ENCODE results near the gene OR13C4. TPM values are rescaled to one million over a fixed set of nuclear protein-coding genes. Genes with fewer than 3 reads are reported as not detected.
"Not testable (repeated sequence)": the region's sequence is repeated elsewhere in the genome, so short reads cannot be mapped to it uniquely, and the experiment has no call there.

The OR13C4 gene
- total RNA-seq, 1 donor from 2014 or later: not detected

DNA sequence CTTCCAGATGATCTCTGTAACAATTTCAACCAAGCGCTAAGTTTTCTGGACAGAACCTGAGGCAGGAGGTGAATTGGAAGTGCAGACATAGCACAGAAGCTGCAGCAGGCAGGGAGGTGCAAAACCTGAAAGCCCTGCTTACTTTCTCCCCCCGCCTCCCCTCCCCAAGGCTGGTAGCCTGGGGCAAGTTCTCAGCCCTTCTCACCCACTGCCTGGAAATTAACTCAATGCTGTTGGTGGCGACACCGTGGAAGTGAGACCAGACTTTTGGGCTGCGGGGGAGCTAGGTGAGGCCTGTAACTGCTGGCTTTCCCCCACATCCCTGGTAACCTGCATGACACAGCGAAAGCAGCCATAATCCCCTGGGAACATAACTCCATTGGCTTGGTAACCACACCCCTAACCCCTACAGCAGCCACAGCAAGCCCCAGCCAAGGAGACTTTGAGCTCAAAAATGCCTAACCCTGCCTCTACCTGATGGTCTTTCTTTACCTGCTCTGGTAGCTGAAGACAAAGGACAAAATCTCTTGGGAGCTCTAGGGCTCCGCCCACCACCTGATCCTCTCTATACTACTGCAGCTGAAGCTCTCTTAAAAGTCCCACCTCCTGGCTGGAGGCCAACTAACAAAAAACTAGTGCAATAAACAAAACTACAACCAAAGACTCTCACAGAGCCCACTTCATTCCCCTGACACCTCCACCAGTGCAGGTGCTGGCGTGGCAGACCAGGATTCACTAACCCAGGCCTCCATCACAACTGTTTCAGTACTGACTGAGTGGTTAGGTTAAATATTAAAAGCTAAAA lies 30.0 kb upstream of the OR13C4 start:
- FAIRE-seq: no peak
- TF ChIP-seq, protein P1, sequence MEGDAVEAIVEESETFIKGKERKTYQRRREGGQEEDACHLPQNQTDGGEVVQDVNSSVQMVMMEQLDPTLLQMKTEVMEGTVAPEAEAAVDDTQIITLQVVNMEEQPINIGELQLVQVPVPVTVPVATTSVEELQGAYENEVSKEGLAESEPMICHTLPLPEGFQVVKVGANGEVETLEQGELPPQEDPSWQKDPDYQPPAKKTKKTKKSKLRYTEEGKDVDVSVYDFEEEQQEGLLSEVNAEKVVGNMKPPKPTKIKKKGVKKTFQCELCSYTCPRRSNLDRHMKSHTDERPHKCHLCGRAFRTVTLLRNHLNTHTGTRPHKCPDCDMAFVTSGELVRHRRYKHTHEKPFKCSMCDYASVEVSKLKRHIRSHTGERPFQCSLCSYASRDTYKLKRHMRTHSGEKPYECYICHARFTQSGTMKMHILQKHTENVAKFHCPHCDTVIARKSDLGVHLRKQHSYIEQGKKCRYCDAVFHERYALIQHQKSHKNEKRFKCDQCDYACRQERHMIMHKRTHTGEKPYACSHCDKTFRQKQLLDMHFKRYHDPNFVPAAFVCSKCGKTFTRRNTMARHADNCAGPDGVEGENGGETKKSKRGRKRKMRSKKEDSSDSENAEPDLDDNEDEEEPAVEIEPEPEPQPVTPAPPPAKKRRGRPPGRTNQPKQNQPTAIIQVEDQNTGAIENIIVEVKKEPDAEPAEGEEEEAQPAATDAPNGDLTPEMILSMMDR (IDR thresholded peaks at IDR 0.05; ENCODE audit: insufficient read depth, low read length, severe bottlenecking): no peak
- no peak overlapping the region for H3K4me3 ChIP-seq (ENCODE audit: low read depth, low read length)
- DNase-seq (ENCODE audit: low read depth): no peak
- H3K27me3 ChIP-seq (ENCODE audit: control insufficient read depth, insufficient read depth, low read length): no peaks in the 10 kb centered on the region
- no peaks in the 10 kb centered on the region for H3K36me3 ChIP-seq (ENCODE audit: control insufficient read depth, insufficient read depth, low read length)

DNA sequence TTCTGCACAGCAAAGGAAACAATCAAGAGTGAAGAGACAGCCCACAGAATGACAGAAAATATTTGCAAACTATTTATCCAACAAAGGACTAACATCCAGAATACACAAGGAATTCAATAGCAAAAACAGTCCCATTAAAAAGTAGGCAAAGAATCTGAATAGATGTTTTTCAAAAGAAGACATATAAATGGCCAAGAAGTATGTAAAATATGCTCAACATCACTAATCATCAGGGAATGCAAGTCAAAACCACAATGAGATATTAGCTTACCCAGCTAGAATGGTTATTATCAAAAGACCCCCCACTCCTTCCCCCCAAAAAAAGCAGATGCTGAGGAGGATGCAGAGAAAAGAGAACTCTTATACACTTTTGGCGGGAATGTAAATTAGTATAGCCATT lies 28.5 kb upstream of the OR13C4 start:
- TF ChIP-seq, protein P1 (IDR thresholded peaks at IDR 0.05; ENCODE audit: insufficient read depth, low read length, severe bottlenecking): no peak
- Histone ChIP-seq H3K4me3 (ENCODE audit: low read depth, low read length) (no peak overlapping the region), H3K36me3 (ENCODE audit: control insufficient read depth, insufficient read depth, low read length) (no peaks in the 10 kb centered on the region), H3K27me3 (ENCODE audit: control insufficient read depth, insufficient read depth, low read length) (no peaks in the 10 kb centered on the region)
- FAIRE-seq: no peak
- no peak for DNase-seq (ENCODE audit: low read depth)

DNA sequence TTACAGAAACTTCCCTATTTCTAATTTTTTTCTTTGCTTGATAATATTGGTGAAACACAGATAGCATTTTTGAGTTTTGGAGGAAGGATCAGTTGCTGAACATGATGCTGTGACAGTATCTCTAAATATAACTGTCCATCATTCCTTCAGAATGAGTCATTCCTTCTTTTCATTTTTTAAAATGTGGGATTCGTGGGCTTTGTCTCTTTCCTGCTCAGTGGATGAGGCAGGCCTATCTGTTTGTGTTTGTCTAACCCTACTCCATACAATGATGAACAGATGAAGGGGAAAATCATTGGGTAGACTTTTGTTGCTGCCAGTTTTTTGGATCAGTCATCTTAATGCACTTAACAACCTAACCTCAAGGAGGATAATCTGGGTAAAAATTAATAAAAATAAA lies 26.3 kb upstream of the OR13C4 start:
- TF ChIP-seq, protein P1 (IDR thresholded peaks at IDR 0.05; ENCODE audit: insufficient read depth, low read length, severe bottlenecking): no peak
- H3K27me3 ChIP-seq (ENCODE audit: control insufficient read depth, insufficient read depth, low read length): no peaks in the 10 kb centered on the region

DNA sequence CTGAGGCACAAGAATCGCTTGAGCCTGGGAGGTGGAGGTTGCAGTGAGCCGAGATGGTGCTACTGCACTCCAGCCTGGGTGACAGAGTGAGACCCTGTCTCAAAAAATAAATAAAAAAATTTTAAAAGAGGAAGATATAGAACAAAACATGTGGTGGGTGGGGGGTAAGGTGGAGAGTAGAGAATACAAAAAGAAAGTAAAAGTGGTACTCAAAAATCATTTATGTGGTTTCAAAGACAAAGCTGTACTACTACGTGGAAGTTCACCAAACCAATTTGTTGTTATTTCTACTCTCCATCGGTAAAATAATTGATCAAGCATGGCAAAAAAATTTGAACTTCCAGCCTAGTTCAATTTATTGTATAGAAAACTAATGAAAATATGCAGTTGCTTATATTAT lies 17.6 kb upstream of the OR13C4 start:
- no peak for FAIRE-seq
- TF ChIP-seq, protein P1 (IDR thresholded peaks at IDR 0.05; ENCODE audit: insufficient read depth, low read length, severe bottlenecking): no peak
- Histone ChIP-seq H3K27me3 (ENCODE audit: control insufficient read depth, insufficient read depth, low read length) (no peaks in the 10 kb centered on the region), H3K36me3 (ENCODE audit: control insufficient read depth, insufficient read depth, low read length) (no peaks in the 10 kb centered on the region), H3K4me3 (ENCODE audit: low read depth, low read length) (no peak overlapping the region)
- DNase-seq (ENCODE audit: low read depth): no peak

More for the DNA sequence above, 26.3 kb upstream of the OR13C4 start:
- DNase-seq (ENCODE audit: low read depth) (no peak), FAIRE-seq (no peak)
- Histone ChIP-seq H3K36me3 (ENCODE audit: control insufficient read depth, insufficient read depth, low read length) (no peaks in the 10 kb centered on the region), H3K4me3 (ENCODE audit: low read depth, low read length) (no peak overlapping the region)

DNA sequence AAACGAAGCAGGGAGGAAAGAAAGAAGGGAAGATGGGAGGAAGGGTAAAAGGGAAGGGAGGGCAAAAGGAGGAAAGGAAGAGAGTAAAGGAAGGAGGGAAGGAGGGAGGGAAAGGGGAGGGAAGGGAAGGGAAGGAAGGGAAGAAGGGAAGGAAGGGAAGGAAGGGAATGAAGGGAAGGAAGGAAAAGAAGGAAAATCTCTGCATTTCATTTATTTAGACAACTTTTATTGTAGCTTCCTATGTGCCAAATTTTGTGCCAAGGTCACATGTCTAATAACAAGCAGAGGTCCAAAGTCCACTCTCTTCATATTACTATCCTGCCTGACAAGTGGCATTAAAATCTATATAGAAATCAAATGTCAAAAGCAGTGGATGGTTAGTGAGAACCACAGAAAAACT lies 12.3 kb upstream of the OR13C4 start:
- Histone ChIP-seq H3K27me3 (ENCODE audit: control insufficient read depth, insufficient read depth, low read length) (no peaks in the 10 kb centered on the region), H3K4me3 (ENCODE audit: low read depth, low read length) (no peak overlapping the region), H3K36me3 (ENCODE audit: control insufficient read depth, insufficient read depth, low read length) (no peaks in the 10 kb centered on the region)
- FAIRE-seq (no peak), DNase-seq (ENCODE audit: low read depth) (no peak)
- TF ChIP-seq, protein P1 (IDR thresholded peaks at IDR 0.05; ENCODE audit: insufficient read depth, low read length, severe bottlenecking): no peak

DNA sequence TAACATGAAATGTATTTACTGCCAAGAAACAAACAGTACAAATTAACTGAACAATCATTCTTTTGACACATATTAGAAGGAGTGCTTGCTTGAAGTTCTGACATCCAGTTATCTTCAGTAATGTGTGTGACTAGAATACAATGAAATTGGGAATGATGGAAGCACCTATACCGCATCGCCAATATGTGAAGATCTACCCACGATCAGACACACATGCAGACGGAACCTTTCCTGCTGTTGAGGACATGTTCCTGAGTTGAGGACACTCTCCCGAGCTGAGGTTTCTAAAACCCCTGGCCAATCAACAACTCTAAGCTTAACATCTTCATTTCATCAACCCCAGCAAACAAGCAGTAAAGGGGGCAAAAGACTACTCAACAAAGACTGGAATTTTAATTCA lies 9.7 kb upstream of the OR13C4 start, which contains the start of gene OR13C3:
Gene OR13C3 (minus strand): TSS at position 101 of the 400 bp plus-strand sequence. CDS start 133 bp downstream, outside the sequence.
- Histone ChIP-seq H3K4me3 (ENCODE audit: low read depth, low read length) (no peak within 1 kb of the TSS), H3K36me3 (ENCODE audit: control insufficient read depth, insufficient read depth, low read length) (no peaks in the 10 kb centered on the region), H3K27me3 (ENCODE audit: control insufficient read depth, insufficient read depth, low read length) (no peaks in the 10 kb centered on the region)
- DNase-seq (ENCODE audit: low read depth) (no peak), FAIRE-seq (no peak)
- TF ChIP-seq, protein P1 (IDR thresholded peaks at IDR 0.05; ENCODE audit: insufficient read depth, low read length, severe bottlenecking): no peak

DNA sequence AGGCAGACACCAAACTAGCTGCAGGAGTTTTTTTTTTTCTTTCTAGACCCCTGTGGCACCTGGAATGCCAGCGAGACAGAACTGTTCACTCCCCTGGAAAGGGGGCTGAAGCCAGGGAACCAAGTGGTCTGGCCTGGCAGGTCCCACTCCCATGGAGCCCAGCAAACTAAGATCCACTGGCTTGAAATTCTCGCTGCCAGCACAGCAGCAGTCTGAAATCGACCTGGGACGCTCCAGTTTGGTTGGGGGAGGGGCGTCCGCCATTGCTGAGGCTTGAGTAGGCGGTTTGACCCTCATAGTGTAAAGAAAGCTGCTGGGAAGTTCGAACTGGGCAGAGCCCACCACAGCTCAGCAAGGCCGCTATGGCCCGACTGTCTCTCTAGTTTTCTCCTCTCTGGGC lies 6.8 kb downstream of the OR13C4 start:
- not testable (repeated sequence) for DNase-seq (ENCODE audit: low read depth); FAIRE-seq; H3K4me3 ChIP-seq (ENCODE audit: low read depth, low read length); H3K27me3 ChIP-seq (ENCODE audit: control insufficient read depth, insufficient read depth, low read length); H3K36me3 ChIP-seq (ENCODE audit: control insufficient read depth, insufficient read depth, low read length)
